H1 (cell line): ENCODE measurements around the gene C1orf21. TPM values are rescaled to one million over a fixed set of nuclear protein-coding genes. Genes with fewer than 3 reads are reported as not detected.

ENCODE experiments used
- CBX8 ChIP-seq: fragments of 300-800, 300-1000 bp; sonication (generic); IDR thresholded peaks from 2 replicates; pipeline ENCODE4 v1.7.1; 2016; ENCODE audit warnings: low read depth, low read length, borderline replicate concordance
- CHD7 ChIP-seq: fragments of 300-600 bp; sonication (generic); IDR thresholded peaks from 2 replicates; pipeline ENCODE4 v1.7.1; 2012; ENCODE audit warnings: low read length, moderate library complexity, mild to moderate bottlenecking, inconsistent platforms; ENCODE audit not compliant: insufficient replicate concordance
- KDM4A ChIP-seq: IDR thresholded peaks from one replicate; pipeline ENCODE4 v1.7.1; 2012; ENCODE audit warnings: low read depth, mild to moderate bottlenecking, moderate library complexity, low read length, inconsistent platforms; ENCODE audit not compliant: severe bottlenecking
- MAX ChIP-seq: IDR thresholded peaks from 2 replicates; pipeline ENCODE4 v1.6.1; 2012; ENCODE audit warnings: inconsistent platforms
- NRF1 ChIP-seq: IDR thresholded peaks from 2 replicates; pipeline ENCODE4 v1.6.1; 2011; ENCODE audit warnings: mild to moderate bottlenecking, low read depth, low read length, improper control_type of control experiment
- SP4 ChIP-seq: IDR thresholded peaks from 2 replicates; pipeline ENCODE4 v1.6.1; 2012; ENCODE audit warnings: low read length, inconsistent platforms
- TBP ChIP-seq: IDR thresholded peaks from 2 replicates; pipeline ENCODE4 v1.6.1; 2011; ENCODE audit warnings: low read depth, low read length, improper control_type of control experiment
- polyA plus RNA-seq, 7 experiments: library from polyadenylated mRNA; depleted of rRNA in 3 of 7; stranded (reverse) in 5 of 7; unstranded in 2 of 7; fragments of >200 nt in 5 of 7; fragments of 200-250 nt in 2 of 7; gene quantifications; 1 replicate in 5 of 7; 2 replicates in 1 of 7; 4 replicates in 1 of 7; pipeline versions ENCODE4 v1.2.1 to v1.2.3, GENCODE V29; 2011 to 2013; ENCODE audit warnings: missing spikeins in 2 of 7, mixed read lengths in 2 of 7
- total RNA-seq: library from RNA; stranded (reverse); fragmentation: NEBNext Ultra II Directional; extraction: Animal tissue kit (Norgen Biotek cat#: 25700); gene quantifications from 2 replicates; pipeline ENCODE4 v1.2.1, GENCODE V29; 2021

C1orf21 gene
- total and polyA plus RNA-seq, 2 of the 8 experiments (the other 6 are each of a cell fraction or from before 2014, with no cell fraction given): 16.6 to 51.0 TPM

DNA sequence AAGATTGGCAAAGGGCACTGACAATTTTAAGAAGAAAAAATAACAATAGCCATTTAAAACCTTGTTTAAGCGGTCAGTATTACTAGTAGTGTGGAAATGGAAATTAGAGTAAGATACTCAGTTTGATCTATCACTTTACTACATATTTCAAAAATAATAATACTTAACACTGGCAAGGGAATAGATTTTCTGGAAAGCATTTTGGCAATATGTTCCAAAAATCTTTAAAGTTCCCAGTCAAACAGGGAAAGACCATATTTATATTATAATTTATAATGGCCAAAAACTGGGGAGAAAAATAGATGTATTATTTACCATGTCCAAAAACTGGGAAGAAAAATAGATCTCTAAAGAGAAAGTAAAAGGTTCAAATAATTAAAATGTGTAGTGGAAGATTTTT, 28.6 kb upstream of the C1orf21 start (continued):
- TF ChIP-seq CHD7 (no peak), SP4 (no peak), CBX8 (no peak), MAX (no peak), TBP (no peak), KDM4A (no peak), NRF1 (no peak)
- TF ChIP-seq, all 59 proteins: peak for 0
